ENCODE data around the gene KRTAP9-2. TPM values are rescaled to one million over a fixed set of nuclear protein-coding genes. Genes with fewer than 3 reads are reported as not detected.

KRTAP9-2 gene
- polyA plus RNA-seq, 1 donor (not counting 4 experiments of a cell fraction or from before 2014, with no cell fraction given), result not detected

GRCh38 chr17:41256291-41256685 is 29.8 kb downstream of the KRTAP9-2 start:
- no peak overlapping the region for H2AFZ ChIP-seq (ENCODE audit: control insufficient read depth, low read length)
- no peak for DNase-seq (ENCODE audit: low read depth, low spot score)
- H3K36me3 ChIP-seq (ENCODE audit: control insufficient read depth in 2 of 2, extremely low read depth in 1 of 2, insufficient read depth in 2 of 2, low read length in 2 of 2), result no peaks in the 10 kb centered on the region
- no peaks in the 10 kb centered on the region for H3K9me1 ChIP-seq (ENCODE audit: control insufficient read depth, extremely low read depth, insufficient read depth, low read length)
- H3K9me3 ChIP-seq (ENCODE audit: control insufficient read depth, low read depth, low read length), result no peaks in the 10 kb centered on the region
- no peak overlapping the region for H3K27ac ChIP-seq (ENCODE audit: control insufficient read depth, insufficient read depth, low read length)
- no peak for FAIRE-seq
- no peaks in the 10 kb centered on the region for H3K4me1 ChIP-seq (ENCODE audit: control insufficient read depth, extremely low read depth, insufficient read depth, low read length)
- dilution Hi-C loops (cut with MboI; ENCODE audit: extremely low pct_ligation_motif_present, low sequenced_read_pairs), result no loop called here
- H3K4me2 ChIP-seq (ENCODE audit: control insufficient read depth, extremely low read depth, insufficient read depth, low read depth, low read length), result no peak overlapping the region
- TF ChIP-seq EZH2 (IDR thresholded peaks at IDR 0.05; ENCODE audit: low read length) (no peak), CTCF (optimal IDR thresholded peaks at IDR 0.05 in 1 of 3, IDR thresholded peaks at IDR 0.05 in 1 of 3, conservative IDR thresholded peaks at IDR 0.05 in 1 of 3; ENCODE audit: extremely low read depth in 1 of 3, insufficient read depth in 2 of 3, low read length in 3 of 3) (no peak)
- no peak overlapping the region for H3K9ac ChIP-seq (ENCODE audit: control insufficient read depth, extremely low read depth, insufficient read depth, low read length)
- H3K4me3 ChIP-seq (ENCODE audit: control insufficient read depth in 2 of 3, extremely low read depth in 1 of 3, insufficient read depth in 2 of 3, low read depth in 1 of 3, low read length in 3 of 3), result no peak overlapping the region
- H3K79me2 ChIP-seq (ENCODE audit: control insufficient read depth, insufficient read depth, low read length), result no peaks in the 10 kb centered on the region
- H4K20me1 ChIP-seq (ENCODE audit: control insufficient read depth, extremely low read depth, insufficient read depth, low read length), result no peaks in the 10 kb centered on the region
- no peaks in the 10 kb centered on the region for H3K27me3 ChIP-seq (ENCODE audit: control insufficient read depth, extremely low read depth, insufficient read depth, low read length)

GRCh38 chr17:41258406-41258805 is 32.0 kb downstream of the KRTAP9-2 start:
- H3K4me1 ChIP-seq (ENCODE audit: control insufficient read depth, extremely low read depth, insufficient read depth, low read length), result no peaks in the 10 kb centered on the region
- dilution Hi-C loops (cut with MboI; ENCODE audit: extremely low pct_ligation_motif_present, low sequenced_read_pairs), result no loop called here
- DNase-seq (ENCODE audit: low read depth, low spot score) (no peak), FAIRE-seq (no peak)
- TF ChIP-seq EZH2 (IDR thresholded peaks at IDR 0.05; ENCODE audit: low read length) (no peak), CTCF (optimal IDR thresholded peaks at IDR 0.05 in 1 of 3, IDR thresholded peaks at IDR 0.05 in 1 of 3, conservative IDR thresholded peaks at IDR 0.05 in 1 of 3; ENCODE audit: extremely low read depth in 1 of 3, insufficient read depth in 2 of 3, low read length in 3 of 3) (no peak)
- no peaks in the 10 kb centered on the region for H3K9me3 ChIP-seq (ENCODE audit: control insufficient read depth, low read depth, low read length)
- H3K79me2 ChIP-seq (ENCODE audit: control insufficient read depth, insufficient read depth, low read length), result no peaks in the 10 kb centered on the region
- H4K20me1 ChIP-seq (ENCODE audit: control insufficient read depth, extremely low read depth, insufficient read depth, low read length), result no peaks in the 10 kb centered on the region
- no peak overlapping the region for H3K27ac ChIP-seq (ENCODE audit: control insufficient read depth, insufficient read depth, low read length)
- no peak overlapping the region for H3K4me2 ChIP-seq (ENCODE audit: control insufficient read depth, extremely low read depth, insufficient read depth, low read depth, low read length)
- no peak overlapping the region for H2AFZ ChIP-seq (ENCODE audit: control insufficient read depth, low read length)
- H3K4me3 ChIP-seq (ENCODE audit: control insufficient read depth in 2 of 3, extremely low read depth in 1 of 3, insufficient read depth in 2 of 3, low read depth in 1 of 3, low read length in 3 of 3), result no peak overlapping the region
- H3K27me3 ChIP-seq (ENCODE audit: control insufficient read depth, extremely low read depth, insufficient read depth, low read length), result no peaks in the 10 kb centered on the region
- no peaks in the 10 kb centered on the region for H3K36me3 ChIP-seq (ENCODE audit: control insufficient read depth in 2 of 2, extremely low read depth in 1 of 2, insufficient read depth in 2 of 2, low read length in 2 of 2)
- H3K9me1 ChIP-seq (ENCODE audit: control insufficient read depth, extremely low read depth, insufficient read depth, low read length), result no peaks in the 10 kb centered on the region
- no peak overlapping the region for H3K9ac ChIP-seq (ENCODE audit: control insufficient read depth, extremely low read depth, insufficient read depth, low read length)

Measured in keratinocyte (primary cell).